Breast epithelium (tissue), 4 donors: Measurements from ENCODE around the gene TNFAIP8. TPM values are rescaled to one million over a fixed set of nuclear protein-coding genes. Genes with fewer than 3 reads are reported as not detected.

Source experiments
- DNase-seq, 2 donors: peaks; one replicate each; pipeline ENCODE4 v3.0.0-alpha.2; 2019; ENCODE audit warnings: low spot score in 2 of 2
- H3K27ac ChIP-seq, 2 donors: fragments of 200-600 bp; sonication (generic) in 1 of 2; one replicate each; pipeline ENCODE4 v1.5.1; 2016 to 2019; ENCODE audit warnings: mild to moderate bottlenecking in 1 of 2
- H3K27me3 ChIP-seq, 2 donors: fragments of 200-600 bp; sonication (generic) in 1 of 2; one replicate each; pipeline versions ENCODE4 v1.5.1 to v1.6.0; 2017 to 2019; ENCODE audit warnings: control low read depth in 1 of 2, mild to moderate bottlenecking in 1 of 2
- H3K36me3 ChIP-seq: fragments of 200-600 bp; one replicate; pipeline ENCODE4 v1.5.1; 2019
- H3K4me1 ChIP-seq, 2 donors: fragments of 200-600 bp; sonication (generic); one replicate each; pipeline ENCODE4 v1.5.1; 2016 to 2019; ENCODE audit warnings: control low read depth in 1 of 2
- H3K4me3 ChIP-seq, 3 donors: fragments of 200-600 bp; sonication (generic); 1 replicate in 2 of 3; 2 replicates in 1 of 3; pipeline ENCODE4 v1.5.1; 2016 to 2019; ENCODE audit warnings: mild to moderate bottlenecking in 3 of 3, moderate library complexity in 2 of 3
- H3K9me3 ChIP-seq, 2 donors: fragments of 200-600 bp; sonication (generic) in 1 of 2; one replicate each; pipeline ENCODE4 v1.5.1; 2016 to 2019; ENCODE audit warnings: control low read depth in 1 of 2
- POLR2A ChIP-seq: fragments of 450-650 bp; IDR thresholded peaks from one replicate; pipeline ENCODE4 v1.6.1; 2016; ENCODE audit warnings: antibody characterized with exemption, mild to moderate bottlenecking, moderate library complexity
- POLR2AphosphoS5 ChIP-seq, 3 donors: sonication (generic); formaldehyde crosslinking; IDR thresholded peaks; one replicate each; pipeline ENCODE4 v1.6.1; 2017; ENCODE audit warnings: antibody characterized with exemption in 3 of 3
- intact Hi-C: fragments of 100-400 bp; cut with DNase I; formaldehyde crosslinking; loops from one replicate; pipeline ENCODE4 v1.15.1; 2023; ENCODE audit warnings: low total_unique reads
- total RNA-seq, 3 donors: library from RNA; depleted of rRNA; stranded (reverse); fragments of >200 nt; gene quantifications; one replicate each; pipeline ENCODE4 v1.1.0, GENCODE V29; 2016
- TF ChIP-seq, protein P1 (sequence below), 3 donors: fragments of 450-650 bp; IDR thresholded peaks; one replicate each; pipeline ENCODE4 v1.5.1; 2016 to 2017; ENCODE audit warnings: antibody characterized with exemption in 3 of 3, mild to moderate bottlenecking in 3 of 3, moderate library complexity in 3 of 3

Gene TNFAIP8
- total RNA-seq, 3 donors from 2014 or later: 35.4 to 167 (median 37.3) TPM

DNA sequence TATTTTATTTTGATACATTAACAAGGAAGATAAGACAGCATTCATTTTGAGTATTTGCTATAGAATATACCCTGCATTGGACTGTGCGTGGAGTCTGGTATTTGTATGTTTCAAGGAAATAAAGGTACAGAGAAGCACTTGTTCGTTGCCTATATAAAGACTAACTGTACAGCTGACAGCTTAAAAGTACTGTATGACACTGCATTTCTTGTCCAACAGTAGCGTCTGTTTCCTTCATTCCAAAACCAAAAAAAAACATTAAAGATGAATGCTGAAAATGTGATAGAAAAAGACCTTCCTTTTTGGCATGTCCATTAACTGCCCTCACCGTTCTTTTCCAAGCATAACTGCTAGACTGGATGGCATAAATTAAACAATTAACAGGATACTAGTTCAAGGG is 15.3 kb downstream of the TNFAIP8 start:
- H3K27me3 ChIP-seq: no peaks in the 10 kb centered on the region
- TF ChIP-seq POLR2A: no peak
- no peak for TF ChIP-seq POLR2AphosphoS5 (IDR thresholded peaks at IDR 0.05)
- TF ChIP-seq, protein P1, sequence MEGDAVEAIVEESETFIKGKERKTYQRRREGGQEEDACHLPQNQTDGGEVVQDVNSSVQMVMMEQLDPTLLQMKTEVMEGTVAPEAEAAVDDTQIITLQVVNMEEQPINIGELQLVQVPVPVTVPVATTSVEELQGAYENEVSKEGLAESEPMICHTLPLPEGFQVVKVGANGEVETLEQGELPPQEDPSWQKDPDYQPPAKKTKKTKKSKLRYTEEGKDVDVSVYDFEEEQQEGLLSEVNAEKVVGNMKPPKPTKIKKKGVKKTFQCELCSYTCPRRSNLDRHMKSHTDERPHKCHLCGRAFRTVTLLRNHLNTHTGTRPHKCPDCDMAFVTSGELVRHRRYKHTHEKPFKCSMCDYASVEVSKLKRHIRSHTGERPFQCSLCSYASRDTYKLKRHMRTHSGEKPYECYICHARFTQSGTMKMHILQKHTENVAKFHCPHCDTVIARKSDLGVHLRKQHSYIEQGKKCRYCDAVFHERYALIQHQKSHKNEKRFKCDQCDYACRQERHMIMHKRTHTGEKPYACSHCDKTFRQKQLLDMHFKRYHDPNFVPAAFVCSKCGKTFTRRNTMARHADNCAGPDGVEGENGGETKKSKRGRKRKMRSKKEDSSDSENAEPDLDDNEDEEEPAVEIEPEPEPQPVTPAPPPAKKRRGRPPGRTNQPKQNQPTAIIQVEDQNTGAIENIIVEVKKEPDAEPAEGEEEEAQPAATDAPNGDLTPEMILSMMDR (IDR thresholded peaks at IDR 0.05): no peak
- intact Hi-C loops: no loop called here
- no peaks in the 10 kb centered on the region for H3K9me3 ChIP-seq
- no peak overlapping the region for H3K4me3 ChIP-seq
- H3K27ac ChIP-seq: no peak overlapping the region
- DNase-seq: no peak
- H3K36me3 ChIP-seq: no peaks in the 10 kb centered on the region
- H3K4me1 ChIP-seq: peaks cover 0 to 5% of the 10 kb centered on the region in 2 donors

GRCh38 chr5:119373449-119373858 is 17.6 kb downstream of the TNFAIP8 start:
- Histone ChIP-seq H3K9me3 (no peaks in the 10 kb centered on the region), H3K4me1 (no peaks in the 10 kb centered on the region), H3K36me3 (no peaks in the 10 kb centered on the region), H3K27ac (no peak overlapping the region), H3K4me3 (no peak overlapping the region), H3K27me3 (no peaks in the 10 kb centered on the region)
- TF ChIP-seq POLR2AphosphoS5 (IDR thresholded peaks at IDR 0.05) (no peak), POLR2A (no peak)
- TF ChIP-seq, protein P1 (IDR thresholded peaks at IDR 0.05): no peak
- DNase-seq: no peak
- intact Hi-C loops: no loop called here

GRCh38 chr5:119374901-119375300 is 19.1 kb downstream of the TNFAIP8 start:
- Histone ChIP-seq H3K4me3 (no peak overlapping the region), H3K9me3 (no peaks in the 10 kb centered on the region), H3K4me1 (no peaks in the 10 kb centered on the region), H3K27ac (no peak overlapping the region), H3K27me3 (no peaks in the 10 kb centered on the region), H3K36me3 (no peaks in the 10 kb centered on the region)
- intact Hi-C loops: no loop called here
- TF ChIP-seq, protein P1 (IDR thresholded peaks at IDR 0.05): no peak
- no peak for TF ChIP-seq POLR2AphosphoS5 (IDR thresholded peaks at IDR 0.05)
- DNase-seq: no peak

DNA sequence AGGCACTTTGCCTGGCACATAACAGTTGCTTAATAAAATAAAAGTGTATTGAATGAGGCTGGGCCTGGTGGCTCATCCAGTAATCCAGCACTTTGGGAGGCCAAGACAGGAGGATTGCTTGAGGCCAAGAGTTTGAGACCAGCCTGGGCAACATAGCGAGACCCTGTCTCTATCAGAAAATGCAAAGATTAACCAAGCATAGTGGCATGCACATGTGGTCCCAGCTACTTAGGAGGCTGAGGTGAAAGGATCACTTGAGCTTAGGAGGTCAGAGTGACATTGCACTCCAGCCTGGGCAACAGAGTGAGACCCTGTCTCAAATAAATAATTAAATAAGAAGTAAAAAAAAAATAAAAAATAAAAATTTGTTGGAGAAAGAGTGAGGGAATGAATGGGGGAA is 21.2 kb downstream of the TNFAIP8 start:
- H3K4me3 ChIP-seq: no peak overlapping the region
- no peaks in the 10 kb centered on the region for H3K27me3 ChIP-seq
- H3K36me3 ChIP-seq: no peaks in the 10 kb centered on the region
- intact Hi-C loops: no loop called here
- H3K9me3 ChIP-seq: no peaks in the 10 kb centered on the region
- H3K4me1 ChIP-seq: no peaks in the 10 kb centered on the region
- H3K27ac ChIP-seq: no peak overlapping the region
- TF ChIP-seq, protein P1 (IDR thresholded peaks at IDR 0.05): no peak
- no peak for TF ChIP-seq POLR2AphosphoS5 (IDR thresholded peaks at IDR 0.05)
- TF ChIP-seq POLR2A: no peak
- no peak for DNase-seq

GRCh38 chr5:119378075-119378700 is 22.4 kb downstream of the TNFAIP8 start:
- no peaks in the 10 kb centered on the region for H3K27me3 ChIP-seq
- TF ChIP-seq POLR2AphosphoS5 (IDR thresholded peaks at IDR 0.05) (no peak), POLR2A (no peak)
- TF ChIP-seq, protein P1 (IDR thresholded peaks at IDR 0.05): no peak
- no peaks in the 10 kb centered on the region for H3K4me1 ChIP-seq
- intact Hi-C loops: no loop called here
- no peak overlapping the region for H3K4me3 ChIP-seq
- H3K27ac ChIP-seq: no peak overlapping the region
- H3K9me3 ChIP-seq: no peaks in the 10 kb centered on the region
- DNase-seq: no peak
- H3K36me3 ChIP-seq: no peaks in the 10 kb centered on the region
